Liver (tissue), 3 donors: Measurements from ENCODE around the gene CFAP54.

Source experiments
- CTCF ChIP-seq: fragments of 150-350 bp; IDR thresholded peaks from 2 replicates; pipeline ENCODE4 v1.5.1; 2017; ENCODE audit warnings: improper control_type of control experiment, low read depth, low read length; ENCODE audit not compliant: missing input control
- FOXA2 ChIP-seq: IDR thresholded peaks from 2 replicates; pipeline ENCODE4 v1.6.1; 2016; ENCODE audit warnings: antibody characterized with exemption
- HNF4A ChIP-seq, 2 donors: conservative IDR thresholded peaks; 2 replicates each; pipeline ENCODE4 v1.6.1; 2016; ENCODE audit warnings: antibody characterized with exemption in 2 of 2, mild to moderate bottlenecking in 2 of 2
- SP1 ChIP-seq: IDR thresholded peaks from 2 replicates; pipeline ENCODE4 v1.6.1; 2018; ENCODE audit warnings: antibody characterized with exemption, mild to moderate bottlenecking
- TAF1 ChIP-seq: conservative IDR thresholded peaks from 2 replicates; pipeline ENCODE4 v1.6.1; 2016; ENCODE audit warnings: antibody characterized with exemption, mild to moderate bottlenecking
- donor health status: healthy.
- donor health status: healthy.

- TF ChIP-seq CTCF (no peak), FOXA2 (no peak), HNF4A (conservative IDR thresholded peaks at IDR 0.05) (no peak), TAF1 (no peak), SP1 (no peak)
These were observed 25.0 kb downstream of the CFAP54 start for GRCh38 chr12:96514328-96514727.
